Body of pancreas (tissue), 4 donors: ENCODE measurements around the gene KHNYN.
"Not testable (repeated sequence)": the region's sequence is repeated elsewhere in the genome, so short reads cannot be mapped to it uniquely, and the experiment has no call there.

ENCODE experiments used
- POLR2A ChIP-seq, 3 donors: fragments of 450-650 bp; IDR thresholded peaks; one replicate each; pipeline ENCODE4 v1.6.1; 2016; ENCODE audit warnings: antibody characterized with exemption in 3 of 3, mild to moderate bottlenecking in 2 of 3
- TF ChIP-seq, protein P1 (sequence below), 7 experiments: fragments of 450-650 bp in 4 of 7; fragments of 200-600 bp in 3 of 7; sonication (generic) in 3 of 7; IDR thresholded peaks; one replicate each; pipeline ENCODE4 v1.5.1; 2016 to 2019; ENCODE audit warnings: antibody characterized with exemption in 7 of 7

DNA sequence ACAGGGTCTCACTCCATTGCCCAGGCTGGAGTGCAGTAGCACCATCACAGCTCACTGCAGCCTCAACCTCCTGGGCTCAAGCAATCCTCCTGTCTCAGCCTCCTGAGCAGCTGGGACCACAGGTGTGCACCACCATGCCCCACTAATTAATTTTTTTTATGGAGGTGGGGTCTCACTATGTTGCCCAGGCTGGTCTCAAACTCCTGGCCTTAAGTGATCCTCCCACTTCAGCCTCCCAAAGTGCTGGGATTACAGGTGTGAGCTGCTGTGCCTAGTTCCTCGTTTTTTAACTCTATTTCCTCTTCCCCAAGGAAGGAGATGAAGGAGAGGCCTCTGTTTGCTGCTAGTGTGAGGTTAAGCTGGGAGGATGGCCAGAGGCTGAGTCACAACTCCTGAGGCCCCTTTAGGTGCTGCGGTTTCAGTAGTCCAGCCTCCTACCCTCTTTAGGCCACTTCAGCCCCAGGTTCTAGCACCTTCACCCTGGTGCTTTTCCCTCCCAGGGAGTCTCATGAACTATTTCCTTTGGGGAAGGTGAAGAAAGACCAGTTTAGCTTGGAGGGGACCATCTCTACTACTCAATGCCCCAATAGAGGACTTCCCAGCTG is 53.0 kb downstream of the KHNYN start:
- TF ChIP-seq, protein P1, sequence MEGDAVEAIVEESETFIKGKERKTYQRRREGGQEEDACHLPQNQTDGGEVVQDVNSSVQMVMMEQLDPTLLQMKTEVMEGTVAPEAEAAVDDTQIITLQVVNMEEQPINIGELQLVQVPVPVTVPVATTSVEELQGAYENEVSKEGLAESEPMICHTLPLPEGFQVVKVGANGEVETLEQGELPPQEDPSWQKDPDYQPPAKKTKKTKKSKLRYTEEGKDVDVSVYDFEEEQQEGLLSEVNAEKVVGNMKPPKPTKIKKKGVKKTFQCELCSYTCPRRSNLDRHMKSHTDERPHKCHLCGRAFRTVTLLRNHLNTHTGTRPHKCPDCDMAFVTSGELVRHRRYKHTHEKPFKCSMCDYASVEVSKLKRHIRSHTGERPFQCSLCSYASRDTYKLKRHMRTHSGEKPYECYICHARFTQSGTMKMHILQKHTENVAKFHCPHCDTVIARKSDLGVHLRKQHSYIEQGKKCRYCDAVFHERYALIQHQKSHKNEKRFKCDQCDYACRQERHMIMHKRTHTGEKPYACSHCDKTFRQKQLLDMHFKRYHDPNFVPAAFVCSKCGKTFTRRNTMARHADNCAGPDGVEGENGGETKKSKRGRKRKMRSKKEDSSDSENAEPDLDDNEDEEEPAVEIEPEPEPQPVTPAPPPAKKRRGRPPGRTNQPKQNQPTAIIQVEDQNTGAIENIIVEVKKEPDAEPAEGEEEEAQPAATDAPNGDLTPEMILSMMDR (IDR thresholded peaks at IDR 0.05), result not testable (repeated sequence)
- not testable (repeated sequence) for TF ChIP-seq POLR2A (IDR thresholded peaks at IDR 0.05)
